ENCODE results near the gene TBC1D8. TPM values are rescaled to one million over a fixed set of nuclear protein-coding genes. Genes with fewer than 3 reads are reported as not detected.

The TBC1D8 gene
- total and polyA plus RNA-seq, 2 of the 8 experiments (the other 6 are each of a cell fraction or from before 2014, with no cell fraction given): 20.8 to 21.8 TPM

- Histone ChIP-seq H2AK5ac (ENCODE audit: low read depth, low read length) (no peak overlapping the region), H3K23me2 (ENCODE audit: low read depth, low read length) (no peaks in the 10 kb centered on the region; the same call in 1 of the 2 replicates), H4K91ac (replicated peaks; ENCODE audit: insufficient read length, low read length) (no peak overlapping the region), H3K18ac (ENCODE audit: extremely low read depth, low read length) (no peak overlapping the region), H3K4me2 (ENCODE audit: insufficient read depth in 1 of 2, low read depth in 2 of 2, low read length in 2 of 2) (no peak overlapping the region), H3K9ac (replicated peaks in 1 of 4; ENCODE audit: extremely low read depth in 1 of 4, low read depth in 3 of 4, low read length in 3 of 4) (no peak overlapping the region), H3K27ac (ENCODE audit: low read depth, low read length) (no peak overlapping the region), H2BK5ac (ENCODE audit: low read depth, low read length) (no peak overlapping the region), H3K4me3 (ENCODE audit: extremely low read depth in 1 of 4, insufficient read depth in 2 of 4, low read depth in 3 of 4, low read length in 4 of 4) (no peak overlapping the region), H3K79me1 (ENCODE audit: low read depth, low read length) (peaks cover 12% of the 10 kb centered on the region; the same call in 1 of the 2 replicates), H2AFZ (ENCODE audit: low read length) (no peak overlapping the region), H2BK120ac (replicated peaks; ENCODE audit: low read depth, low read length) (no peak overlapping the region), H3K14ac (ENCODE audit: insufficient read length) (no peak overlapping the region), H3K23ac (ENCODE audit: insufficient read length) (no peak overlapping the region), H4K20me1 (replicated peaks in 1 of 2; ENCODE audit: control insufficient read depth in 1 of 2, insufficient read depth in 2 of 2, low read length in 2 of 2) (no peaks in the 10 kb centered on the region), H4K8ac (ENCODE audit: extremely low read depth, insufficient read depth, low read length) (no peak overlapping the region), H3K9me3 (ENCODE audit: insufficient read depth in 2 of 2, low read depth in 1 of 2, low read length in 1 of 2) (no peaks in the 10 kb centered on the region), H3K27me3 (replicated peaks in 1 of 4; ENCODE audit: control insufficient read depth in 3 of 4, extremely low read depth in 1 of 4, insufficient read depth in 3 of 4, low read length in 3 of 4) (no peaks in the 10 kb centered on the region), H3K4me1 (replicated peaks in 1 of 4; ENCODE audit: control insufficient read depth in 3 of 4, insufficient read depth in 4 of 4, low read length in 3 of 4) (peaks cover 3 to 8% (median 5%) of the 10 kb centered on the region in 4 experiments; a peak in 6 of 7 replicates), H4K5ac (ENCODE audit: insufficient read length, low read depth, low read length) (no peak overlapping the region), H3K79me2 (ENCODE audit: control insufficient read depth in 1 of 2, insufficient read depth in 2 of 2, low read length in 2 of 2) (peaks cover 0 to 56% of the 10 kb centered on the region in 2 experiments; a peak in 2 of 4 replicates), H3K4ac (replicated peaks; ENCODE audit: insufficient read length, low read depth, low read length) (no peak overlapping the region), H2BK20ac (ENCODE audit: low read length) (no peak overlapping the region), H2BK15ac (ENCODE audit: low read length) (no peak overlapping the region), H3K56ac (replicated peaks; ENCODE audit: insufficient read length, low read depth, low read length) (no peak overlapping the region), H2BK12ac (ENCODE audit: low read depth, low read length) (no peak overlapping the region), H3K36me3 (ENCODE audit: control insufficient read depth in 2 of 4, insufficient read depth in 4 of 4, low read length in 3 of 4) (no peaks in the 10 kb centered on the region)
- ChIA-PET POLR2A (ENCODE audit: partially characterized antibody) (interaction anchor here (0.5 to 1.2 kb wide), 3 partner anchors 10 to 130 kb away, joined by 3 to 5 read pairs (median 3); partner anchors contain the start of gene RPL31), CTCF (ENCODE audit: partially characterized antibody) (interaction anchor here (1.0 kb wide), 1 partner anchor 15 kb away, joined by 3 read pairs; no protein-coding TSS in a partner anchor)
- DNase-seq (ENCODE audit: low read depth in 1 of 2, low spot score in 2 of 2) (no peak), FAIRE-seq (no peak)
- whole genome bisulfite sequencing, 2 experiments (ENCODE audit: extremely low coverage in 1 of 2, insufficient coverage in 1 of 2, insufficient read length in 1 of 2, insufficient replicate concordance in 2 of 2, low coverage in 1 of 2, low lambda C conversion rate in 2 of 2, missing lambda C conversion rate in 1 of 2): 79% methylated on average over 2 of the region's 2 CpGs; no CpG with 5 or more reads in 1 of the 2 experiments
- TF ChIP-seq CTCF (IDR thresholded peaks at IDR 0.05; ENCODE audit: control extremely low read depth in 1 of 3, insufficient read depth in 1 of 3, low read depth in 1 of 3, low read length in 3 of 3): no peak
These were observed 19.0 kb downstream of the TBC1D8 start for GRCh38 chr2:101132202-101132601.
